ENCODE results near the gene NAA40. TPM values are rescaled to one million over a fixed set of nuclear protein-coding genes. Genes with fewer than 3 reads are reported as not detected.

NAA40 gene
- total RNA-seq, 1 donor: 13.3 TPM

DNA sequence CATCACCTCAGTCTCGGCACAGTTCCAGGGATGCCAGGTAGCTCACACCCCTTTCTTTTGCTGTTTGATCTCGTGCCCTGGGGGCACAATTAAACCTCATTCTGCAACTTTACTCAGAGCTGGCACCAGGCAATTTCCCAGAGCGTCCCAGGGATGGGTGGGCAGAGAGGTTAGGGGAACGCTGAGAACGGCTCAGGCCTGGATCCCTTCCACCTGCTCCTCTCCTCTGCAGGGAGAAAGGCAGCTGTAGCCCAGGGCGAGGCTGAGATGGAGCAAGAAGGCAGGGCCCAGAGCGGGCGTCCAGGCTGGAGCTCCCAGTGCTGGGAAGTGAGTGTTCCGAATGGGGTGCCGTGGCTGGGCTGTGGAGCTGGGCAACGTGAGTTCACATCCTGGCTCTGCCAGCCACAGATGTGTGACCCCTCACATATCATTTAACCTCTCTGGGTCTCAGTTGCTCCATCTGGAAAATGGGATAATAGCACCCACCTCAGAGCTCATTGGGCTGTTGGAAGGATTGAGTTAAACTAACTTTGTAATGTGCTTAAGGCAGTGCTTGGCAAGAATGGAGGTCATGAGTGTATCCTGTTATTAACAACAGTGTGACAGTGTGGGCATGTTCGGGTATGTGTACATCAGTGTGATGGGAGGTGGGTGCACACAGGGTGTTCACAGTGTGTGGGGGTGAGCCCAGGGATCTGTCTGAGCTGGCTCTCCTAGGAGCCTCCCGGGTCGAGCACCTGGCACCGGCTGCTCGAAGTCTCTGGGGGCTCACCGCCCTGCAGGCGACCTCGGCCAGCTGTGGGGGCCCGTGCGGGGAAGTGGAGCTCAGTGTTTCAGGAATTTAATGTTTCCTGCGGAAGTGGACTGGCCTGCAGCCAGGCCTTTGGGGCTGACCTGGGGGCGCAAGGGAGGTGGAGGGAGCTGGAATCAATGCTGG, 63.0 kb downstream of the NAA40 start:
- H3K4me3 ChIP-seq (ENCODE audit: low read depth, low read length): no peak overlapping the region
- TF ChIP-seq CTCF (IDR thresholded peaks at IDR 0.05; ENCODE audit: insufficient read depth, low read length): no peak
- DNase-seq (ENCODE audit: low read depth): peak; percentile 27

- TF ChIP-seq CTCF (IDR thresholded peaks at IDR 0.05; ENCODE audit: insufficient read depth, low read length): no peak
Observed at GRCh38 chr11:64003807-64004589, 65.2 kb downstream of the NAA40 start.

GRCh38 chr11:64004590-64004984, 65.8 kb downstream of the NAA40 start:
- H3K4me3 ChIP-seq (ENCODE audit: low read depth, low read length): no peak overlapping the region
- DNase-seq (ENCODE audit: low read depth): no peak
- TF ChIP-seq CTCF (IDR thresholded peaks at IDR 0.05; ENCODE audit: insufficient read depth, low read length): no peak

More at GRCh38 chr11:64003807-64004589, 65.2 kb downstream of the NAA40 start:
- no peak for DNase-seq (ENCODE audit: low read depth)
- H3K4me3 ChIP-seq (ENCODE audit: low read depth, low read length): no peak overlapping the region

DNA sequence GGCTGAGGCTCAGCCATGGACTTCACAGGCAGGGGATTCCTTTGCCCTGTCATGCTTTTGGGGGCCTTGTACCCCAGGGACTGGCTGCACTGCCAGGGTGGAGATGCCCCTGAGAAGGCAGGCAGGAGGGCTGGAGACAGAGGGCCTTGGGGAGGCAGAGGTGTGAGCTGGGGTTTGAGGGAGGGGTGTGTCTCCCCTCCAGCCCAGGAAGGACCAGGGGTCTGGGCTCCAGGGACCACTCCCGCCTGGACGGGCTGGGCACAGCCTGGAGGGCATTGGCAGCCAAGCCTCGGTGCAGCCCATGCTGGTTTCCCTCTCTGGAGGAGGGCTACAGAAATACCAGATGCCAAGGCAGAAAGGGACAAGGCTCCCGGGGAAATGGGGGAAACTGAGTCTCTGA, 66.9 kb downstream of the NAA40 start:
- no peak for DNase-seq (ENCODE audit: low read depth)

DNA sequence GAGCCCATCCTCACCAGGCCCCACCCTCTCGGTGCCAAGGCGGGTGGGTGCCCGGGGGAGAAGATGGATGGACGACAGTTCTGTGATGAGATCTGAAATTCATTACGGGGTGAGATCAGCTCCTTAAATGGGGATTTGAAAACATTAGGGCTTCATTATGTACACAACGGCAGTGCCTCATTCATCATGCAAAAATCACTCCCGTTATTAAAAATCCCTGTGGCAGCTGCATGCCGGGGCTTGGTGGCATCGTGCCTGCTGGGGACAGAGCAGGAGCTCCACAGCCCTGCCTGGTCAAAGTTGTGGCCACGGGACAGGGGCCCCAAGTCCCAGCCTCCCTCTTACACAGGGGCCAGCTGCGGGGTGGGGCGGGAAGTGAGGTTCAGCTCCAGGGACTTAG, 67.6 kb downstream of the NAA40 start:
- no peak overlapping the region for H3K4me3 ChIP-seq (ENCODE audit: low read depth, low read length)
- TF ChIP-seq CTCF (IDR thresholded peaks at IDR 0.05; ENCODE audit: insufficient read depth, low read length): no peak
- DNase-seq (ENCODE audit: low read depth): no peak

More for the DNA sequence above, 66.9 kb downstream of the NAA40 start:
- no peak for TF ChIP-seq CTCF (IDR thresholded peaks at IDR 0.05; ENCODE audit: insufficient read depth, low read length)
- no peak overlapping the region for H3K4me3 ChIP-seq (ENCODE audit: low read depth, low read length)

Small RNA genes lying within 50 kb of the gene (small RNA-seq; reads per million reads assigned to genes)
- not detected for gene RNU6-45P

Other genes with a start within 250 kb of the NAA40 start
- 13.2 and 62.7 TPM in 2 replicates for gene ZFTA, start 170.2 kb upstream of the NAA40 start, total RNA-seq (ENCODE audit: low replicate concordance)
- 6.7 and 10.1 TPM in 2 replicates for gene SPINDOC, start 125.5 kb upstream of the NAA40 start, total RNA-seq (ENCODE audit: low replicate concordance)
- 11.4 and 12.7 TPM in 2 replicates for gene MARK2, start 99.9 kb upstream of the NAA40 start, total RNA-seq (ENCODE audit: low replicate concordance)
- 2.9 and 3.3 TPM in 2 replicates for gene RCOR2, start 21.8 kb upstream of the NAA40 start, total RNA-seq (ENCODE audit: low replicate concordance)
- 68.4 and 252 TPM in 2 replicates for gene COX8A, start 35.6 kb downstream of the NAA40 start, total RNA-seq (ENCODE audit: low replicate concordance)
- gene OTUB1, start 47.4 kb downstream of the NAA40 start, total RNA-seq (ENCODE audit: low replicate concordance): 5.5 and 32.4 TPM in 2 replicates
- gene FLRT1, start 96.9 kb downstream of the NAA40 start, total RNA-seq (ENCODE audit: low replicate concordance): 0.18 TPM in 1 of 2 replicates, not detected in the other
- 7.6 and 14.5 TPM in 2 replicates for gene MACROD1, start 227.1 kb downstream of the NAA40 start, total RNA-seq (ENCODE audit: low replicate concordance)
- gene STIP1, start 247.2 kb downstream of the NAA40 start, total RNA-seq (ENCODE audit: low replicate concordance): 112 and 142 TPM in 2 replicates

Measured in fibroblast of the aortic adventitia (primary cell).